Measurements from ENCODE around the gene RERE.

The RERE gene

GRCh38 chr1:8665833-8666232, 151.6 kb downstream of the RERE start:
- DNase-seq (ENCODE audit: low read depth) = no peak

DNA sequence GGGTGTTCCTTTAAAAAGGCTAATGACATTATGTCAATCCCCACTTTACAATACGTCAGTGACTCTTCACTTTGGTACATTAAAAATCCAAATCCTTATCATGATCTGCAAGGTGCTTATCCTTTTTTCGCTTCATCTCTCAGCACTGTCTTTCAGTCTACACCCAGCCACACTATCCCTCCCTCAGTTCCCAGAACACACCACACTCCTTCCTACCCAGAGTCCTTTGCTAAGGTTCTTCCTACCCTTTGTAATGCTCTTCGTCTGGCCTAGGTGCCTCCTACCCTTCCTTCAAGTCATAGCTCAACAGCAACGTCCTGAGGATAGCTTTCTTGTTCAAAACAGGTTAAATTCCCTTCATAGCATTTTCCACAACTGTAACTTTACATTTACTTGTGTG, 152.6 kb downstream of the RERE start:
- DNase-seq (ENCODE audit: low read depth) = no peak

DNA sequence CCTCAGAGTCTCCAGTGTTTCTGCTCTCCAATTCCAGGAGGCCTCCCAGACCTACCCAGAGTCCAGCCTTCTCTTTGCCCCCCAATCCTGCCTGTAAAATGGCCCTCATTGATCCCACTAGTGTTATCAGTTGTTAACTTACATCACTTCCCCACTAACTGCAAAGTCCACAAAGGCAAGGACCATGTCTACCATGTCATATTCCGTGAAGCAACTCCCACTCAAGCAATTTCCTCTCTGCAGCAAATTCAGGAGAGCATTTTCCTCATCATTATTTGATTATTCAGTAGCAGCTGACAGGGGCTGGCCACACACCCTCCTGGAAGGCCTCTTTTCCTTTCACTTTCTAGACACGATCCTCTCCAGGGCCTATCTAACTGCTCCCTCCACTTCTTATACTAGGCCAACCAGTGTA, 153.5 kb downstream of the RERE start:
- no peak for DNase-seq (ENCODE audit: low read depth)

- no peak for DNase-seq (ENCODE audit: low read depth)
Observed at GRCh38 chr1:8663090-8663802, 154.2 kb downstream of the RERE start.

- no peak for DNase-seq (ENCODE audit: low read depth)
Observed at GRCh38 chr1:8662380-8663072, 154.9 kb downstream of the RERE start.

DNA sequence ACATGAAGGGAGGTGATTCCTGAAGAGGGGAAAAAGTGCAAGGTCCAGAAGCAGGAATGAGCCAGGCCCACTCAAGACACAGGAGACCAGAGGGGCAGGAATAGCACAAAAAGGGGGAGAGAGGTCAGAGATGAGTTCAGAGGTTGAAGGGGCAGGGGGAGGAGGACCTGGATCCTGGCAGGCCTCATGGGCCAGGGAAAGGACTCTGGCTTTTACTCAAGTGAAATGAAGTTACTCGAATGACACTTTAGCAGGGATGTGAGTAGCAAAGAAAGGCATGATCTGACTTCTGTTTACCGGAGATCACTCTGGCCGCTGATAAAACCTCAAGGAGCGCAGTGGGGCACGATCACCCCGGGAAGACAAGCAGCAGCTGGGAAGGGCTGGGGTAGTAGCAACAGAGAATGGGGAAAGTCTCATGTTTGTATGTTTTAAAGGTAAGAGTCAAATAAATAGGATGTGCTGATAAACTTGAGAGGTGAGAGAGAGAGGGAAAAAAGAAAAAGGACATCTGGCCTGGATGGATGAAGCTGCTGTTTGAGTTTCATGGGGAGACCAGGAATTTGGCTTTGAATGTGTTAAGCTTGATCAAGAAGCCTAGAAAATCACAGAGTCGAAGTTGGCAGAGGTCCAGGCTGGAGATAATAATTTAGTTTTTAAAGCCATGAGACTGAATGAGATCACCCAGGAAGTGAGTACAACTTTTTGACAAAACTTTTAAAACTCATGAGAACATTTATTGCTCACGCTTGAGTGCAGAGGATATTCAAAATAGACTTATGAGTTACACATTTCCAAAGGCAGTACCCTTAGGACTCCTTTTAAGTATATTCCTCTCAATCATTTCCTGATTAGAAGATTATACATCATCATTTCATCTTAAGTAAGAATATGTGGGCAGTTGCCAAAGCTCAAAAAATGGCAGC, 156.0 kb downstream of the RERE start:
- DNase-seq (ENCODE audit: low read depth) = no peak

GRCh38 chr1:8660411-8660828, 157.0 kb downstream of the RERE start:
- DNase-seq (ENCODE audit: low read depth) = no peak

DNA sequence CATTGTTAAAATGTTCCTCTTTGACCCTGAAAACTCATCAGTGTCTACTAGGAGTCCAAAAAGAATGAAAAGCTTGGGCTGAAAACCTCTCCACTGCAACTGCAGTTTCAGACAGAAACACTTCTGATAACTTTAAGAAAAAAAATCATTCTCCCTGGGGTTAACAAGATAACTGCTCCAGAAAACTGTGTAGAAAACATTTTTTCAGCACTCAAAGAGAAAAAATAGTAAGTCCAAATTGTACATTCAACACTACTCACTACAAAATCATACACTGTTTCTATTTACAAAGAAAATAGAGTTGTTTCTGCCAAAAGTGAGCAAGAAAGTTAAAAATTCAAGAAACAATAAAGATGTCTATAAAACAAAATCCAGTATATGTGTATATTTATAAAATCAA, 157.8 kb downstream of the RERE start:
- DNase-seq (ENCODE audit: low read depth) = no peak

DNA sequence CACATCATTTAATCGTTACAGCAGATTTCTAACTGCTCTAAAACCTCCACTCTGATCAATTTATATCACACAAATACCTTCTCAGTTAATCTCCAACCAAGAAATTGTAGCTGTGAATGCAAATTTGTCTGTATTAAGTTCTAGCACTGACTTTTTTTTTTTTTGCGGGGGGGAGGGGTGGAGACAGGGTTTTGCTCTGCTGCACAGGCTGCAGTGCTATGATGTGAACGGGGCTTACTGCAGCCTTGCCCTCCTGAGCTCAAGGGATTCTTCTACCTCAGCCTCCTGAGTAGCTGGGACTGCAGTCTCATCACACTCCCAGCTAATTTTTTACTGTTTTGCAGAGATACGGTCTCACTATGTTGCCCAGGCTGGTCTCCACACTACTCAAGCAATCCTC, 163.6 kb downstream of the RERE start:
- no peak for DNase-seq (ENCODE audit: low read depth)

DNA sequence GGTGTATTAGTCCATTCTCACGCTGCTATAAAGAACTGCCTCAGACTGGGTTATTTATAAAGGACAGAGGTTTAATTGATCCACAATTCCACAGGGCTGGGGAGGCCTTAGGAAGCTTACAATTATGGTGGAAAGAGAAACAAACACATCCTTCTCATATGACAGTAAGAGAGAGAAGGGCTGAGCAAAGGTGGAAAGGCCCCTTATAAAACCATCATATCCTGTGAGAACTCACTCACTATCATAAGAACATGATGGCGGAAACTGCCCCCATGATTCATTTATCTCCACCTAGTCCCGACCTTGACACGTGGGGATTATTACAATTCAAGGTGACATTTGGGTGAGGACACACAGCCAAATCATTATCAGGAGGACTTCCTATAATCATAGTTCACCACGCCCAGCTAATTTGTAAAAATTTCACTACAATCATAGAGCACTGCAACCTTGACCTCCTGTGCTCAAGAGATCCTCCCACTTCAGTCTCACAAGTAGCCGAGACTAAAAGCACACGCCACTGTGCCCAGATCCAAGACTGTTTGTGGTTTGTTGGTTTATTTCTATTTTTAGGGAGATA, 164.9 kb downstream of the RERE start:
- DNase-seq (ENCODE audit: low read depth) = no peak

GRCh38 chr1:8651962-8652361, 165.5 kb downstream of the RERE start:
- no peak for DNase-seq (ENCODE audit: low read depth)

DNA sequence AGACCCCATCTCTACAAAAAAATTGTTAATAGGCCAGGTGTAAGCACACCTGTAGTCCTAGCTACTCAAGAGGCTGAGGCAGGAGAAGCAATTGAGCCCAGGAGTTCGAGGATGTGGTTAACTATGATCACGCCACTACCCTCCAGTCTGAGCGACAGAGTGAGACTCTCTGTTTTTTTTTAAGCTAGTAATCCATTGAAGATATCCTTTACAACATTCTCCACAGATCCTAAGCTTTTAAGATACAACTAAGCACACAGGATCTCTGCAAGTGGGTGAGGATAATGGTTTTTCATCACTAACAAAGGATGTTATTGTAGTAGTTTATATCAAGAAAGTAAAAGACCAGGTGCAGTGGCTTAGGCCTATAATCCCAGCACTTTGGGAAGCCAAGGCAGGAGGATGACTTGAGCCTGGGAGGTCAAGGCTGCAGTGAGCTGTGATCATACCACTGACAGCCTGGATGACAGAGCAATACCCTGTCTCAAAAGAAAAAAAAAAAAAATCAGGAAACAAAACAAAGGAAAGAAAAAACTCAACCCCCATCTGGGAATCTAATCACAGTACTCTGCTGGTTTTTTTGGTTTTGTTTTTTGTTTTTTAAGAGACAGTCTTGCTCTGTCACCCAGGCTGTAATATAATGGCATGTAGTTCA, 166.1 kb downstream of the RERE start:
- no peak for DNase-seq (ENCODE audit: low read depth)

DNA sequence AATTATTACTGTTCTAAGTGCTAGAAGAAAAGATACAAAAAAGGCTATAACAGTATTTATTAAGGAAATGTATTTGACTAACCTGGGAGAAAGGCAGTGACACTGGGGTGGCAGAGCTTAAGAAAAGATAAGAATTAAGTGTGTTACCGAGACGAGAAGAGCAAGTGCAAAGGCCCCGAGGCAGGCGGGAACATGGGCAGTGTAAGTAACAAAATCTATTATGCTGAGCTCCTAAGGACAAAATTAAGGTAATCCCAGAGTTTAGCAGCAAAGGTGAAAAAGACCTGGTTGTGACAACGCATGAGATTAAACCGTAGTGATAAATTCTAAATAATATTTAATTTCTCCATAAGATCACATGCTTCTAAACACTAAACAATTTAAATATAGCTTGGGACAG, 167.6 kb downstream of the RERE start:
- no peak for DNase-seq (ENCODE audit: low read depth)

DNA sequence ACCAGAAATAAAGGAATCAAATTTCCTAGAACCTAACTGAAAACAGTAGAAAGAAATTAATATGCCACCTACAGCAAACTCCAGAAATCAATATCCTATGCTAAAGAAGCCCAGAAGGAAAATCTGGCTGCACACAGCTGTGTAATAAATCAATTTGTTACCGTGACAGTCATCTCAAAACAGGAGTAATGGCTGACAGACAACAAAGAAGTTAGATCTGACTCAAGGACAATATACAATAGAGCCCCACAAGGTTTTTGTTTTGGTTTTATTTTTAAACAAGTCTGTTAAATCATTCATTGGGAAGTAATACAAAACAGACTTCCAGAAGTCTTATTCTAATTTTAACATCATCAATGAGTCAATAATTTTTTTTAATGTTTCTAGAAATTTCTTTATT, 168.4 kb downstream of the RERE start:
- no peak for DNase-seq (ENCODE audit: low read depth)

- DNase-seq (ENCODE audit: low read depth) = no peak
Observed at GRCh38 chr1:8646996-8647395, 170.4 kb downstream of the RERE start.

DNA sequence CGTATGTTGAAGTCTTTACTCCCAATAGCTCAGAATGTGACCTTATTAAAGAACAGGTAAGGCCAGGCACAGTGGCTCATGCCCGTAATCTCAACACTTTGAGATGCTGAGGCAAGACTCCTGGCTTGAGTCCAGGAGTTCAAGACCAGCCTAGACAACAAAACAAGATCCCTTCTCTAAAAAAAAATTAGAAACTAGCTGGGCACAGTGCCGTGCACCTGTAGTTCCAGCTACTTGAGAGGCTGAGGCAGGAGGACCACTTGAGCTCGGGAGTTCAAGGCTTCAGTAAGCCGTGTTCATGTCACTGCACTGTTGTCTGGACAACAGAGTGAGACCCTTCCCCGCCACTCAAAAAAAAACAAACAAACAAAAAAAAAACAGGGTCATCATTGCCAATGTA, 171.3 kb downstream of the RERE start:
- no peak for DNase-seq (ENCODE audit: low read depth)

DNA sequence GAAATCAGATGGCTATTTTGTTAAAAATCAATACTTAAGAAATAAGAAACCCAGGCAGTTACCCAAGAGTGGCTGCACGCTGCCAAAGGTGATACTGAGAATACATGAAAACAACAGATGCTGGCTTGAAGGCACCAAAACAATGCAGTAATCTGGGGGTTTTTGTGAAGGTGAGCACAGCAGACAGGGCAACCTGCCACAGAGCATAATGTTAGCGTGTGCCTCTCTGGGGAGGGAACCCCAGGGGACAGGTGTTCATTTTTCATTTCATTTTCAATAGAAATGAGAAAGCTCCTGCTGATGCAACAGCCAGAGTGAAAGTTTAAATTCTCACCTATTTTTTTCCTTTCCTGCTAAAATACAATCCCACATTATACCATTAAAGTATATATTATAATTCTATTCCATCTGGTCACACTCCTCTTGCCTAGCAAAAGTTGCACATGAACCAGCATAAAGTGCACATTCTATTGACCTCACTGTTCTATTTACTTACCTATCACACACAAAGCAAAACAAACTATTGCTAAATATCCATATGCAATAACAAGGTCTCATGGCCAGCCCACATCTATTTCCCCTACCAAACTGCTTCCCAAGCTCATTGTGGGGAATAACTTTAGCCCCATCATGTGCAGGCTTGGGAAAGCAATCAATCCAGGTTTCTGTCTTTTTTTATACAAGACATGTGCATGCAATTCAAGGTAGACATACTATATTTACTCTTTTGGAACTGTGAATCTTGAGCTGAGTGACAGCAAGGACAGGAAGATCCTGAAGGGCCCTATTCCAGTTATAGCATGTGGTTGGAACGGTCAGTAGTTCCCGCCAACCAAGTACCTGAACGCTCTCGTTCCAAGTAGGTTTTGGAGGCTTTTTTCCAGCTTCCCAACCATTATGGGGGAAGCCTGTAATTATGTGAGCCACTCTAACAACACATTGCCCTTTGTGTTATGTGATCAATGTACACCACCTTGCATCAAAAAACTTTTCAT, 173.6 kb downstream of the RERE start:
- DNase-seq (ENCODE audit: low read depth) = no peak

GRCh38 chr1:8642114-8642513, 175.3 kb downstream of the RERE start:
- DNase-seq (ENCODE audit: low read depth) = no peak

GRCh38 chr1:8641377-8641997, 176.0 kb downstream of the RERE start:
- DNase-seq (ENCODE audit: low read depth) = no peak

DNA sequence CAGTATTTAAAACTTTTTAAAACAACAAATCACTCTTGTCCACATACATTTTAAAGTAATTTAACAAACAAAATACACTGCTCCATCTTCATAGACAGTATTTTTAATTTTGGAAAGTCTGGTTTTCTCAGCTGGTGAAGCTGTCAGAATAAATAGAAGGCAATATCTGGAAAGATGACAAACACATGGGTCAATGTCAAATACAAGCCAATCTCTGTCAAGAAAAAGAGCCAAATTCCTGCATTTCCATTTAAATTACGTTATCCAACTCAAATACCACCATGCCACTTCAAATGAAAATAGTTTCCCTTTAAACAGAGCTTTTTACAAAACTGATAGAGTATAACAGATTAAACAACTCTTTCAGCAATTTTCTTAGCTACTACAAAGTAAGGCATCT, 176.5 kb downstream of the RERE start:
- DNase-seq (ENCODE audit: low read depth) = no peak

Data from T follicular helper cell (primary cell).